Lower leg skin (tissue), 4 donors: ENCODE results near the gene POLH. TPM values are rescaled to one million over a fixed set of nuclear protein-coding genes. Genes with fewer than 3 reads are reported as not detected.
"Not testable (repeated sequence)": the region's sequence is repeated elsewhere in the genome, so short reads cannot be mapped to it uniquely, and the experiment has no call there.

Experiments used
- DNase-seq, 2 donors: peaks; one replicate each; pipeline ENCODE4 v3.0.0-alpha.2; 2019; ENCODE audit warnings: low spot score in 2 of 2
- H3K4me3 ChIP-seq: fragments of 200-600 bp; sonication (generic); 2 replicates; pipeline ENCODE4 v1.5.1; 2017; ENCODE audit warnings: mild to moderate bottlenecking, low read depth; ENCODE audit not compliant: poor library complexity, severe bottlenecking
- CTCF ChIP-seq, 3 donors: fragments of 450-650 bp; IDR thresholded peaks; one replicate each; pipeline ENCODE4 v1.5.1; 2016; ENCODE audit warnings: antibody characterized with exemption in 3 of 3, mild to moderate bottlenecking in 3 of 3, moderate library complexity in 2 of 3
- POLR2A ChIP-seq, 2 donors: fragments of 450-650 bp; IDR thresholded peaks; one replicate each; pipeline ENCODE4 v1.6.1; 2016 to 2017; ENCODE audit warnings: antibody characterized with exemption in 2 of 2, mild to moderate bottlenecking in 1 of 2, moderate library complexity in 1 of 2
- WGBS, 2 donors: methylation state at CpG; one replicate each; pipeline ENCODE4 v1.1.5; 2018; 5-methylcytosine and 5-hydroxymethylcytosine counted together
- intact Hi-C: fragments of 100-400 bp; cut with DNase I; formaldehyde crosslinking; loops from one replicate; pipeline ENCODE4 v1.15.0; 2023; ENCODE audit warnings: low total_unique reads
- total RNA-seq, 4 donors: library from RNA; depleted of rRNA; stranded (reverse); fragments of >200 nt; gene quantifications; one replicate each; pipeline ENCODE4 v1.1.0, GENCODE V29; 2016

POLH gene
- total RNA-seq, 4 donors from 2014 or later, result 13.0 to 28.2 (median 15.7) TPM

GRCh38 chr6:43544461-43544860 lies 31.5 kb upstream of the POLH start:
- no peak for DNase-seq
- TF ChIP-seq POLR2A (IDR thresholded peaks at IDR 0.05) (no peak), CTCF (IDR thresholded peaks at IDR 0.05) (no peak)
- intact Hi-C loops, result no loop called here

GRCh38 chr6:43547222-43547621 lies 28.8 kb upstream of the POLH start:
- 86 to 88% methylated on average over 3 of the region's 3 CpGs for WGBS, 2 donors
- H3K4me3 ChIP-seq, result no peak overlapping the region
- TF ChIP-seq POLR2A (IDR thresholded peaks at IDR 0.05), result no peak
- TF ChIP-seq CTCF (IDR thresholded peaks at IDR 0.05), result no peak
- intact Hi-C loops, result no loop called here
- DNase-seq, result no peak

More at GRCh38 chr6:43544461-43544860, 31.5 kb upstream of the POLH start:
- no peak overlapping the region for H3K4me3 ChIP-seq
- 57 to 65% methylated on average over 4 of the region's 4 CpGs for WGBS, 2 donors

GRCh38 chr6:43557620-43558019 lies 18.4 kb upstream of the POLH start:
- intact Hi-C loops, DNase-seq, H3K4me3 ChIP-seq: not testable (repeated sequence)
- WGBS, 2 donors, result 96 to 99% methylated on average over 7 of the region's 7 CpGs

- no peak overlapping the region for H3K4me3 ChIP-seq
- intact Hi-C loops, result no loop called here
- no peak for TF ChIP-seq CTCF (IDR thresholded peaks at IDR 0.05)
- no peak for TF ChIP-seq POLR2A (IDR thresholded peaks at IDR 0.05)
- DNase-seq, result no peak
These were observed 16.7 kb upstream of the POLH start for GRCh38 chr6:43559328-43559727.

GRCh38 chr6:43570876-43571441 lies 5.0 kb upstream of the POLH start:
- H3K4me3 ChIP-seq, result no peak overlapping the region
- TF ChIP-seq CTCF (IDR thresholded peaks at IDR 0.05) (no peak), POLR2A (IDR thresholded peaks at IDR 0.05) (no peak)
- DNase-seq, result no peak
- intact Hi-C loops, result no loop called here
- 71 to 88% methylated on average over 5 of the region's 5 CpGs for WGBS, 2 donors

GRCh38 chr6:43572015-43572414 lies 4.0 kb upstream of the POLH start:
- WGBS, 2 donors, result 93 to 97% methylated on average over 4 of the region's 4 CpGs
- no peak for TF ChIP-seq POLR2A (IDR thresholded peaks at IDR 0.05)
- no peak for TF ChIP-seq CTCF (IDR thresholded peaks at IDR 0.05)
- H3K4me3 ChIP-seq, result no peak overlapping the region
- intact Hi-C loops, result no loop called here
- no peak for DNase-seq
